COR-L47 (cell line): ENCODE data around the gene MRGPRF.

Experiments
- DNase-seq: peaks from one replicate; lab custom pipeline; 2025; lab: John Stamatoyannopoulos, UW

MRGPRF gene

GRCh38 chr11:69050592-69051380 is 37.7 kb upstream of the MRGPRF start:
- no peak for DNase-seq

GRCh38 chr11:69049490-69049867 is 36.4 kb upstream of the MRGPRF start:
- no peak for DNase-seq

- peak; percentile 90 for DNase-seq
Observed at GRCh38 chr11:69048694-69049489, 35.8 kb upstream of the MRGPRF start, which contains the start of gene TPCN2. Gene TPCN2, plus strand, starts transcription at chr11:69048932. Its CDS starts 66 bp downstream, at chr11:69048998.

GRCh38 chr11:69048031-69048693 is 35.1 kb upstream of the MRGPRF start:
- no peak for DNase-seq

GRCh38 chr11:69044111-69045013 is 31.3 kb upstream of the MRGPRF start:
- DNase-seq = peak; percentile 39

GRCh38 chr11:69041516-69041915 is 28.5 kb upstream of the MRGPRF start:
- no peak for DNase-seq

GRCh38 chr11:69040581-69041260 is 27.7 kb upstream of the MRGPRF start:
- DNase-seq = no peak

GRCh38 chr11:69040051-69040450 is 27.0 kb upstream of the MRGPRF start:
- no peak for DNase-seq

GRCh38 chr11:69039501-69039900 is 26.5 kb upstream of the MRGPRF start:
- DNase-seq = no peak

- DNase-seq = no peak
Observed at GRCh38 chr11:69037544-69037943, 24.5 kb upstream of the MRGPRF start.

GRCh38 chr11:69037074-69037473 is 24.0 kb upstream of the MRGPRF start:
- DNase-seq = no peak

- no peak for DNase-seq
Observed at GRCh38 chr11:69035946-69036340, 22.9 kb upstream of the MRGPRF start.

GRCh38 chr11:69035150-69035945 is 22.3 kb upstream of the MRGPRF start:
- DNase-seq = no peak

- no peak for DNase-seq
Observed at GRCh38 chr11:69034123-69034867, 21.2 kb upstream of the MRGPRF start.

- no peak for DNase-seq
Observed at GRCh38 chr11:69033431-69033830, 20.4 kb upstream of the MRGPRF start.

GRCh38 chr11:69032833-69033232 is 19.8 kb upstream of the MRGPRF start:
- no peak for DNase-seq

- no peak for DNase-seq
Observed at GRCh38 chr11:69030301-69030700, 17.3 kb upstream of the MRGPRF start.

GRCh38 chr11:69027704-69028372 is 14.8 kb upstream of the MRGPRF start:
- no peak for DNase-seq

- DNase-seq = no peak
Observed at GRCh38 chr11:69024509-69024908, 11.5 kb upstream of the MRGPRF start.
